GM12872 (cell line): ENCODE results near the gene SEZ6L2.

ENCODE experiments used
- TF ChIP-seq, protein P1 (sequence below): IDR thresholded peaks from 3 replicates; pipeline ENCODE4 v1.5.1; 2011; ENCODE audit warnings: low read depth, mild to moderate bottlenecking, low read length, moderate library complexity; ENCODE audit not compliant: insufficient read depth

The SEZ6L2 gene

DNA sequence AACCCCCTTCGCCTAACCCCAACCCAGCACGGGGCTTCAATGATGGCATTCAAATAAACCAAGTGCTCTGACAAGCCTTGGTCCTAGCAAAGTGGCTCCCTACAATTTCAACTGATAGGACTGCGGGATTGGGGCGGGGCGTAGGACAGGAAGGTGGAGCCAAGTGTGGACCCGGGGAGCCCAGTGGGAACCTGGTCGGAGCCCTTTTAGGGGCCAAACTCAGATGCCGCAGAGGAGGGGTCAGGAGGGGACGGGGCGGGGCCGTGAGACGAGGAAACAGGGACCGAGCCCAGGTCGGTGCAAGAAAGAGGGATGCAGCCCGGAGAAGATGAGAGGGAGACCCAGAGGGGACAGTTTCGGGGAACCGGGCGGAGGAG is 23.1 kb downstream of the SEZ6L2 start:
- TF ChIP-seq, protein P1, sequence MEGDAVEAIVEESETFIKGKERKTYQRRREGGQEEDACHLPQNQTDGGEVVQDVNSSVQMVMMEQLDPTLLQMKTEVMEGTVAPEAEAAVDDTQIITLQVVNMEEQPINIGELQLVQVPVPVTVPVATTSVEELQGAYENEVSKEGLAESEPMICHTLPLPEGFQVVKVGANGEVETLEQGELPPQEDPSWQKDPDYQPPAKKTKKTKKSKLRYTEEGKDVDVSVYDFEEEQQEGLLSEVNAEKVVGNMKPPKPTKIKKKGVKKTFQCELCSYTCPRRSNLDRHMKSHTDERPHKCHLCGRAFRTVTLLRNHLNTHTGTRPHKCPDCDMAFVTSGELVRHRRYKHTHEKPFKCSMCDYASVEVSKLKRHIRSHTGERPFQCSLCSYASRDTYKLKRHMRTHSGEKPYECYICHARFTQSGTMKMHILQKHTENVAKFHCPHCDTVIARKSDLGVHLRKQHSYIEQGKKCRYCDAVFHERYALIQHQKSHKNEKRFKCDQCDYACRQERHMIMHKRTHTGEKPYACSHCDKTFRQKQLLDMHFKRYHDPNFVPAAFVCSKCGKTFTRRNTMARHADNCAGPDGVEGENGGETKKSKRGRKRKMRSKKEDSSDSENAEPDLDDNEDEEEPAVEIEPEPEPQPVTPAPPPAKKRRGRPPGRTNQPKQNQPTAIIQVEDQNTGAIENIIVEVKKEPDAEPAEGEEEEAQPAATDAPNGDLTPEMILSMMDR = no peak

DNA sequence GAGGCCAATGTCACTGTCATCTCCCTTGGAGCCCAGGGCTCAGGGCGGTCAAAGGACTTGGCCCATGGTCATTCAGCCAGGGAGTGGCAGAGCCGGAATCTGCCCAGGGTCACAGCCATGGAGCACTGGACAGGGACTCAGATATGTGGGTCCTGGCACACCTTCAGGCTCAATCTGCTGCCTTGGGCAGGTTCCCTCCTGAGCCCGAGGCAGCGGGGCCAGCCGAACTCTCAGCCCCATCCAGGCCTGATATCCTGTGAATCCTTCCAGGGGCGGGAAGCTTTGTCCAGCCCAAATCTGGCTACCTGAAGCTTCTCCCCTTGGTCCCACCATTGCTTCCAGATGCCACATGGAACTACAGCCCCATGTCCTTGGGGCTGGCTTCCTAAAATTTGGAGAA is 24.1 kb downstream of the SEZ6L2 start:
- TF ChIP-seq, protein P1 = no peak

DNA sequence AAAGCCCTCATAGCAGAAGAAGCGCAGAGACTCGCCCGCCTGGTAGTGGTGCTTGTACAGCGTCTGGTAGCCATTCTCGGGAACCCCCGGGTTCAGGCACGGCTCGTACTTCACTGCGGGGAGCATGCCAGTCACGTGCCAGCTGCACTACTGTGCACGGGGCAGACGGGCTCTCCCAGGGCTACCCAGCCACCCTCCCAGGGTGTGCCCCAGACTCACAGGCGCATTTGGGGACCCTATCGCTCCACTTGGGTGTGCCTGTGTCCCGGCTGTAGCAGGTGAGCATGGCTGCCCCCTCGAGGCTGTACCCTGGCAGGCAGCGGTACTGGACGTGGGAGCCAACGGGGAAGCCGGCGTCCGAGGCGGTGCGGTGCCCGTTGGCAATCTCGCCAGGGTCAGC is 26.0 kb downstream of the SEZ6L2 start:
- TF ChIP-seq, protein P1 = no peak

DNA sequence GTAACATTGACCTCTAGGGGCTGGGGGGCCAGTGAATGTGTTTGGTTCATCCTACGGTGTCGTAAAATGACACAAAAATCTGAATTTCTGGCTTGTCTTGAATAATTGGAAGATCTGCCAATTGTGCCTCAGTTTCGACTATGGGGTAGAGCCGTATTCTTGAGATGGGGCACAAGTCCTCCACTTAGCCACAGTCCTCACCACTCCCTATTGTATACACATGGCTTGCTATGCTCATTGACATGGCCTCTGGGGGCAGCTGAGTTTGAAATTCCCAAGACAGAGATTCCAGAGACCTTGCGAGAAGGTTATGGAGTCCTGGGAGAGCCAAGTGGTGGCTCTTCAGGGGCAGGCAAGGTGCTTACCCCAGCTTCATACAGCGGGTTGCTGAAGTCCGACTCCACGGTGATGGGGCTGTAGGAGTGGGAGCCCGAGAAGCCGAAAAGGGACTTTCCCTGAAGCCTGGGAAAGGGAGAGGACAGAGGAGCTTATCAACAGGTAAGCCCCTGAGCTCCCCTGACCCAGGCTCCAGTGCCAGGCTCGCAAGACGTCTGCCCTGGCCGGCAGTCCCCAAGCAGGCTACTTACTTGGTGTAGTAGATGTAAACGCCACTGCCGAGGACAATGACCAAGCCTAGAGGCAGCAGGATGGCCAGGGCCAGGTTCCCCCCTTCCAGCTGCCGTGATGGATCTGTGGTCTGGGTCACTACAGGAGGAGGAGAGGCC is 27.4 kb downstream of the SEZ6L2 start:
- TF ChIP-seq, protein P1 = no peak

DNA sequence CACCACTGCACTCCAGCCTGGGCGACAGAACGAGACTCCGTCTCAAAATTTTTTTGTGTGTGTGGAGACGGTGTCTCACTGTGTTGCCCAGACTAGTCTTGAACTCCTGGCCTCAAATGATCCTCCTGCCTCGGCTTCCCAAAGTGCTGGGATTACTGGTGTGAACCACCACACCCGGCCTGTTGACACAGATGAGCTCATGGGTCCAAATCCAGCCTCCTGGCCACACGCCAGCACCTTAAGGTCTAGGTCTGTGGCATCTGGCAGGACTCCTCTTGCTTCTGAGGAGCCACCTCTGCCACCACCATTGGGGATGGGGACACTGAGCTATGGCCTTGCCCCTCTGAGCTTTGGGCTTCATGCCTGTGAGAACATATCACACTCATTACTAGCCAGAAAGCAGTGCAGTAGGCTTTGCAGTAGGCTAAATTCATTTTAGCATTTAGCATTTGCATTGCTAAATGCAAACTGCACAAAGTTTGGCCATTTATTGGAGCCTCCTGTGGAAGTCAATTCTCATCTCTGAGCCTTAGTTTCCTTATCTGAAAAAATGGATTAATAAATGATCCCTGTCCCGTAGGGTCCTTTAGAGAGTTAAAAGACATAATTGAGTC is 30.8 kb downstream of the SEZ6L2 start:
- TF ChIP-seq, protein P1 = no peak

DNA sequence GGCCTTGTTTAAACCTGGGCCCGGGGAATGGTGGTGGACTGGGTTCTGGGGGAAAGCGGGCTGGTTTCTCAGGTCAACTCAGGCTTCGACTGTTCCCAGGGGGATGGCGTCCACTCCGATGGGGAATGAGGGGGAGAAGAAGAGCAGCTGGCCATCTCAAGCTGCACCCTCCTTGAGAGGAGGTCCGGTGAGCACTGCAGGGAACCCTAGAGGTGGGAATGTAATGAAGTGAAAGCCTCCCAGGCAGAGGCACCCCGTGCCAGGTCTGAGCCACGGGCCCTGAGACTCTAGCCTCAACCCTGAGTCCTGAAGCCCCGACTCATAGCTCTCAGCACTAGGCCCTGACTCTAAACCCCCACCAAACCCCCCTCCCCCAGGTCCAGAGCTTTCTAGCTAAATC is 35.1 kb downstream of the SEZ6L2 start:
- TF ChIP-seq, protein P1 = no peak

DNA sequence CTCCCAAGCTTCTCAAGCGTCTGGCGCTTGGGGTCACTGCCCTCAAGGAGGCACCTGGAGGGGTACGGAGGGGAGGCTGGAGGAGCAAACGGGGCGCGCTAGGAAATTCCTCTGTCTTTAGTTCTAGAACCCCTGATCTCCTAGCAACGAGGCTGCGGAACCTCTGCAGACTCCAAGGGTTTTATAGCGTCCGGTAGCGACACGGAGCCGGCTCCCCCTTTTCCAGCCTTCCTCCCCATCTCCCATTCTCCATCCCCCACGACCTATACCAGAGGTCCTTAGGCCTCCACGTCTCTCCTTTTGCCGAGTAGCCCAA is 35.7 kb downstream of the SEZ6L2 start:
- TF ChIP-seq, protein P1 = no peak
